Peyer's patch (tissue), 4 donors: ENCODE results near the gene CACNA1H. TPM values are rescaled to one million over a fixed set of nuclear protein-coding genes. Genes with fewer than 3 reads are reported as not detected.
"Not testable (repeated sequence)": the region's sequence is repeated elsewhere in the genome, so short reads cannot be mapped to it uniquely, and the experiment has no call there.

ENCODE experiments used
- DNase-seq, 3 donors: peaks; one replicate each; pipeline ENCODE4 v3.0.0-alpha.2; 2017 to 2019
- H3K27ac ChIP-seq, 4 donors: fragments of 200-600 bp; sonication (generic); one replicate each; pipeline ENCODE4 v1.5.1; 2016 to 2019
- H3K27me3 ChIP-seq, 2 donors: fragments of 200-600 bp; sonication (generic); one replicate each; pipeline ENCODE4 v1.5.1; 2019
- H3K36me3 ChIP-seq, 3 donors: fragments of 200-600 bp; sonication (generic); one replicate each; pipeline ENCODE4 v1.5.1; 2016 to 2019
- H3K4me1 ChIP-seq, 4 donors: fragments of 200-600 bp; sonication (generic); one replicate each; pipeline ENCODE4 v1.5.1; 2016 to 2019
- H3K4me3 ChIP-seq, 4 donors: fragments of 200-600 bp; sonication (generic); 1 replicate in 3 of 4; 2 replicates in 1 of 4; pipeline ENCODE4 v1.5.1; 2016 to 2019; ENCODE audit warnings: mild to moderate bottlenecking in 1 of 4
- H3K9me3 ChIP-seq, 4 donors: fragments of 200-600 bp; sonication (generic); one replicate each; pipeline ENCODE4 v1.5.1; 2016 to 2019; ENCODE audit warnings: mild to moderate bottlenecking in 1 of 4
- POLR2A ChIP-seq, 2 donors: fragments of 450-650 bp; IDR thresholded peaks; one replicate each; pipeline ENCODE4 v1.5.1; 2017; ENCODE audit warnings: antibody characterized with exemption in 2 of 2, mild to moderate bottlenecking in 2 of 2, moderate library complexity in 2 of 2
- total RNA-seq, 4 donors: library from RNA; depleted of rRNA; stranded (reverse); fragments of >200 nt; gene quantifications; one replicate each; pipeline ENCODE4 v1.1.0, GENCODE V29; 2016
- TF ChIP-seq, protein P1 (sequence below), 6 experiments: fragments of 450-650 bp in 4 of 6; fragments of 200-600 bp in 2 of 6; sonication (generic) in 1 of 6; IDR thresholded peaks; one replicate each; pipeline ENCODE4 v1.5.1; 2017 to 2019; ENCODE audit warnings: antibody characterized with exemption in 6 of 6, mild to moderate bottlenecking in 3 of 6, moderate library complexity in 1 of 6

The CACNA1H gene
- total RNA-seq, 4 donors from 2014 or later: 4.0 to 28.9 (median 9.7) TPM

GRCh38 chr16:1182950-1183907 is 30.3 kb downstream of the CACNA1H start:
- Histone ChIP-seq H3K4me1 (peaks cover 0 to 39% (median 0%) of the 10 kb centered on the region in 4 donors), H3K27ac (peak overlapping the region in 2 of 4 donors; percentile 49 to 83), H3K4me3 (no peak overlapping the region), H3K9me3 (no peaks in the 10 kb centered on the region), H3K36me3 (no peaks in the 10 kb centered on the region), H3K27me3 (no peaks in the 10 kb centered on the region)
- DNase-seq: no peak
- TF ChIP-seq, protein P1, sequence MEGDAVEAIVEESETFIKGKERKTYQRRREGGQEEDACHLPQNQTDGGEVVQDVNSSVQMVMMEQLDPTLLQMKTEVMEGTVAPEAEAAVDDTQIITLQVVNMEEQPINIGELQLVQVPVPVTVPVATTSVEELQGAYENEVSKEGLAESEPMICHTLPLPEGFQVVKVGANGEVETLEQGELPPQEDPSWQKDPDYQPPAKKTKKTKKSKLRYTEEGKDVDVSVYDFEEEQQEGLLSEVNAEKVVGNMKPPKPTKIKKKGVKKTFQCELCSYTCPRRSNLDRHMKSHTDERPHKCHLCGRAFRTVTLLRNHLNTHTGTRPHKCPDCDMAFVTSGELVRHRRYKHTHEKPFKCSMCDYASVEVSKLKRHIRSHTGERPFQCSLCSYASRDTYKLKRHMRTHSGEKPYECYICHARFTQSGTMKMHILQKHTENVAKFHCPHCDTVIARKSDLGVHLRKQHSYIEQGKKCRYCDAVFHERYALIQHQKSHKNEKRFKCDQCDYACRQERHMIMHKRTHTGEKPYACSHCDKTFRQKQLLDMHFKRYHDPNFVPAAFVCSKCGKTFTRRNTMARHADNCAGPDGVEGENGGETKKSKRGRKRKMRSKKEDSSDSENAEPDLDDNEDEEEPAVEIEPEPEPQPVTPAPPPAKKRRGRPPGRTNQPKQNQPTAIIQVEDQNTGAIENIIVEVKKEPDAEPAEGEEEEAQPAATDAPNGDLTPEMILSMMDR (IDR thresholded peaks at IDR 0.05): no peak
- TF ChIP-seq POLR2A (IDR thresholded peaks at IDR 0.05): no peak

DNA sequence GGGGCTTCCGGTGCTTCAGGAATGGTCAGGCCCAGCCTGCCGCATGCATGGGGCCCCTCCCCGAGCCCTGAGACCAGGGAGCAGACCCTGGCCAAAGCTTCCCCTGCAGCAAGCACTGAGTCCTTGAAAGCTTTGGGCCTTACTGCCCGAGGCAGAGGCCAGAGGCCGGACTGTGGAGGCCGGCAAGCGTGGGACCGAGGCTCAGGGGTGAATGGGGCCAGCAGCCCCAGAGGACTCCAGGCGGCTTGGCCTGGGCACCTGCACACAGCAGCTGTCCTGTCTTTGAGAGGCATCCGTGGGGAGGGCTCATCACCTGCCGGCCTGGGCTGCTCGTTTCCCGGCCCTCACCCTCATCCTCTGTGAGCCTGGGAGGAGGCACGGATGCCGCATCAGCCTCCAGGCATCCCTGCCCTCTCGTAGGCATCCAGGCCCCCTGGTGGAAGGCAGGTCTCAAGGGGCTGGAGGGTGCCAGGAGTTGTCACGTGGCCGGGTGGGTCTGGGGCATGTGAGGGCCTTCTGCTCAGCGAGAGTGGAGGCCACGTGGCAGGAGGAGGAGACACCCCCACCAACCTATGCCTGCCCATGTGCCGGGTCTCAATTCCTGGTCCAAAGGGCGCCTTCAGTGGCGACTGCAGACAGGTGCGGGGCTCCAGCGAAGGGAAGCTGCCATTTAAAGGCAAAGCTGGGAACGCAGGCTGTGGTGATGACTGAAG is 31.4 kb downstream of the CACNA1H start:
- H3K4me1 ChIP-seq: peaks cover 0 to 39% (median 0%) of the 10 kb centered on the region in 4 donors
- no peaks in the 10 kb centered on the region for H3K36me3 ChIP-seq
- no peak for DNase-seq
- TF ChIP-seq, protein P1 (IDR thresholded peaks at IDR 0.05): no peak
- no peak for TF ChIP-seq POLR2A (IDR thresholded peaks at IDR 0.05)
- H3K27me3 ChIP-seq: no peaks in the 10 kb centered on the region
- no peak overlapping the region for H3K4me3 ChIP-seq
- no peaks in the 10 kb centered on the region for H3K9me3 ChIP-seq
- H3K27ac ChIP-seq: no peak overlapping the region

DNA sequence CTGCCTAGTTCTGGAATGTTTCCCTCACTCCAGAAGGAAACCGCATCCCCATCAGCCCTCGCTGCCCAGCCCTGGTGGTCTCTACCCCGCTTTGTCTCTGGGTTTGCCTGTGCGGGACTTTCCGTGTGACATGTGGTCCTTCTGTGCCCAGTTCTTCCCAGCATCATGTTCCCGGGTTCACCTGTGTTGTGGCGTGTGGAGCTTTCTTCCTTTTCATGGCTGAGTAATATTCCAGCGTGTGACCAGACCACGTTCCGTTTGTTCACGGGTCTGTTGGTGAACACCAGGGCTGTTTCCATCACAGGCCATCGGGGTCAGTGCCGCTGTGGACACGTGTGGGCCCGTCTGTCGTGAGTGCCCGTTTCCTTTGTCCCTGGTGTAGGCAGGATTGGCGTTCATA is 32.1 kb downstream of the CACNA1H start:
- H3K9me3 ChIP-seq: no peaks in the 10 kb centered on the region
- no peaks in the 10 kb centered on the region for H3K36me3 ChIP-seq
- no peak for DNase-seq
- H3K4me1 ChIP-seq: peaks cover 0 to 39% (median 0%) of the 10 kb centered on the region in 4 donors
- H3K27ac ChIP-seq: no peak overlapping the region
- no peak for TF ChIP-seq POLR2A (IDR thresholded peaks at IDR 0.05)
- TF ChIP-seq, protein P1 (IDR thresholded peaks at IDR 0.05): no peak
- H3K27me3 ChIP-seq: no peaks in the 10 kb centered on the region
- H3K4me3 ChIP-seq: no peak overlapping the region

DNA sequence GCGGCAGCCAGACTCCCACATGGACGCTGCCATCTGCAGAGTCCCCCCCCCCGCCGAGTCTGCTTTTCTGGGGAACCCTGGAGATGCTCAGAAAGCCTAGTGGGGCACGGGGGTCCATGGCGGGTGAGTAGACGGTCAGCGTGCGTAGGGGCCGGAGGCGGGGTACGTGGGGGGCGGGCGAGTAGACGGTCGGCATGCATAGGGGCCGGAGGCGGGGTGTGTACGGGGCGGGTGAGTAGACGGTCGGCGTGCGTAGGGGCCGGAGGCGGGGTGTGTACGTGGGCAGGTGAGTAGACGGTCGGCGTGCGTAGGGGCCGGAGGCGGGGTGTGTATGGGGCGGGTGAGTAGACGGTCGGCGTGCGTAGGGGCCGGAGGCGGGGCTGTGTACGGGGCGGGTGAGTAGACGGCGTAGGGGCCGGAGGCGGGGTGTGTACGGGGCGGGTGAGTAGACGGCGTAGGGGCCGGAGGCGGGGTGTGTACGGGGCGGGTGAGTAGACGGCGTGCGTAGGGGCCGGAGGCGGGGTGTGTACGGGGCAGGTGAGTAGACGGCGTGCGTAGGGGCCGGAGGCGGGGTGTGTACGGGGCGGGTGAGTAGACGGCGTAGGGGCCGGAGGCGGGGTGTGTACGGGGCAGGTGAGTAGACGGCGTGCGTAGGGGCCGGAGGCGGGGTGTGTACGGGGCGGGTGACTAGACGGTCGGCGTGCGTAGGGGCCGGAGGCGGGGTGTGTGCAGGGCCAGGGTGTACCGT is 32.7 kb downstream of the CACNA1H start:
- DNase-seq, H3K4me3 ChIP-seq, H3K27me3 ChIP-seq, H3K9me3 ChIP-seq, H3K36me3 ChIP-seq, H3K27ac ChIP-seq: not testable (repeated sequence)
- H3K4me1 ChIP-seq: peaks cover 0 to 35% (median 0%) of the 10 kb centered on the region in 4 donors

GRCh38 chr16:1188432-1189189 is 35.7 kb downstream of the CACNA1H start:
- H3K4me1 ChIP-seq: peaks cover 0 to 18% (median 0%) of the 10 kb centered on the region in 4 donors
- no peaks in the 10 kb centered on the region for H3K36me3 ChIP-seq
- H3K27me3 ChIP-seq: no peaks in the 10 kb centered on the region
- peak in 2 of 3 donors; percentile 58 to 63 for DNase-seq
- no peak for TF ChIP-seq POLR2A (IDR thresholded peaks at IDR 0.05)
- TF ChIP-seq, protein P1 (IDR thresholded peaks at IDR 0.05): no peak
- no peaks in the 10 kb centered on the region for H3K9me3 ChIP-seq
- no peak overlapping the region for H3K27ac ChIP-seq
- no peak overlapping the region for H3K4me3 ChIP-seq
